ENCODE results near the gene FOXI1. TPM values are rescaled to one million over a fixed set of nuclear protein-coding genes. Genes with fewer than 3 reads are reported as not detected.

Gene FOXI1
- total RNA-seq, result not detected
- long read RNA-seq, donor 1, result 0 reads
- long read RNA-seq, donor 2, result 0 reads

GRCh38 chr5:170105642-170106611, at the start of gene FOXI1:
Gene FOXI1, plus strand, starts transcription at chr5:170105897. Its CDS starts 61 bp downstream, at chr5:170105958.
- DNase-seq (ENCODE audit: low spot score), result no peak
- intact Hi-C loops (cut with DNase I), result loop anchor here in 1 of 2 donors (10.0 kb wide), 1 partner anchor 79 kb away; no protein-coding TSS in a partner anchor

GRCh38 chr5:170056561-170057267, 49.0 kb upstream of the FOXI1 start:
- no peak for DNase-seq (ENCODE audit: low spot score)
- intact Hi-C loops (cut with DNase I), result no loop called here

- intact Hi-C loops (cut with DNase I), result no loop called here
- no peak for DNase-seq (ENCODE audit: low spot score)
These were observed 48.4 kb upstream of the FOXI1 start for GRCh38 chr5:170057311-170057710.

GRCh38 chr5:170059221-170059620, 46.5 kb upstream of the FOXI1 start:
- no peak for DNase-seq (ENCODE audit: low spot score)
- intact Hi-C loops (cut with DNase I), result no loop called here

- intact Hi-C loops (cut with DNase I), result no loop called here
- DNase-seq (ENCODE audit: low spot score), result no peak
These were observed 38.5 kb upstream of the FOXI1 start for GRCh38 chr5:170067152-170067551.

- no peak for DNase-seq (ENCODE audit: low spot score)
- intact Hi-C loops (cut with DNase I), result loop anchor here in 1 of 2 donors (2.0 kb wide), 1 partner anchor 227 kb away; no protein-coding TSS in a partner anchor
These were observed 38.0 kb upstream of the FOXI1 start for GRCh38 chr5:170067574-170068170.

GRCh38 chr5:170069512-170069911, 36.2 kb upstream of the FOXI1 start:
- DNase-seq (ENCODE audit: low spot score), result no peak
- intact Hi-C loops (cut with DNase I), result loop anchor here in 1 of 2 donors (2.0 kb wide), 1 partner anchor 225 kb away; no protein-coding TSS in a partner anchor

- intact Hi-C loops (cut with DNase I), result no loop called here
- DNase-seq (ENCODE audit: low spot score), result no peak
These were observed 34.9 kb upstream of the FOXI1 start for GRCh38 chr5:170070556-170071412.

GRCh38 chr5:170071748-170072147, 33.9 kb upstream of the FOXI1 start:
- intact Hi-C loops (cut with DNase I), result no loop called here

GRCh38 chr5:170075696-170076095, 30.0 kb upstream of the FOXI1 start:
- no peak for DNase-seq (ENCODE audit: low spot score)
- intact Hi-C loops (cut with DNase I), result no loop called here

More at GRCh38 chr5:170071748-170072147, 33.9 kb upstream of the FOXI1 start:
- no peak for DNase-seq (ENCODE audit: low spot score)

- intact Hi-C loops (cut with DNase I), result no loop called here
- no peak for DNase-seq (ENCODE audit: low spot score)
These were observed 29.5 kb upstream of the FOXI1 start for GRCh38 chr5:170076211-170076610.

- no peak for DNase-seq (ENCODE audit: low spot score)
- intact Hi-C loops (cut with DNase I), result no loop called here
These were observed 29.0 kb upstream of the FOXI1 start for GRCh38 chr5:170076739-170077138.

GRCh38 chr5:170077526-170077925, 28.2 kb upstream of the FOXI1 start:
- DNase-seq (ENCODE audit: low spot score), result no peak
- intact Hi-C loops (cut with DNase I), result no loop called here

- intact Hi-C loops (cut with DNase I), result no loop called here
- no peak for DNase-seq (ENCODE audit: low spot score)
These were observed 27.2 kb upstream of the FOXI1 start for GRCh38 chr5:170078458-170078857.

GRCh38 chr5:170078931-170079330, 26.8 kb upstream of the FOXI1 start:
- no peak for DNase-seq (ENCODE audit: low spot score)
- intact Hi-C loops (cut with DNase I), result no loop called here

GRCh38 chr5:170080217-170080616, 25.5 kb upstream of the FOXI1 start:
- intact Hi-C loops (cut with DNase I), result no loop called here
- DNase-seq (ENCODE audit: low spot score), result no peak

- no peak for DNase-seq (ENCODE audit: low spot score)
- intact Hi-C loops (cut with DNase I), result no loop called here
These were observed 24.8 kb upstream of the FOXI1 start for GRCh38 chr5:170080786-170081445.

- intact Hi-C loops (cut with DNase I), result no loop called here
- DNase-seq (ENCODE audit: low spot score), result no peak
These were observed 24.1 kb upstream of the FOXI1 start for GRCh38 chr5:170081616-170082015.
